ENCODE measurements around the gene EPHA3.

- TF ChIP-seq YY1 (IDR thresholded peaks at IDR 0.05) (no peak), CTCF (IDR thresholded peaks at IDR 0.05; ENCODE audit: low read depth, low read length, missing input control) (no peak), SP1 (IDR thresholded peaks at IDR 0.05) (no peak), REST (IDR thresholded peaks at IDR 0.05) (no peak), NR2F2 (IDR thresholded peaks at IDR 0.05) (no peak), GABPA (IDR thresholded peaks at IDR 0.05 in 1 of 2, conservative IDR thresholded peaks at IDR 0.05 in 1 of 2) (no peak), FOXA1 (IDR thresholded peaks at IDR 0.05) (no peak), RAD21 (IDR thresholded peaks at IDR 0.05) (no peak), JUND (IDR thresholded peaks at IDR 0.05) (no peak), MAX (IDR thresholded peaks at IDR 0.05) (no peak), ATF3 (IDR thresholded peaks at IDR 0.05) (no peak), TAF1 (conservative IDR thresholded peaks at IDR 0.05) (no peak), HNF4A (conservative IDR thresholded peaks at IDR 0.05) (no peak)
Measured at GRCh38 chr3:89171687-89172545, 64.5 kb downstream of the EPHA3 start.

All from liver (tissue), 3 donors.